ENCODE measurements around the gene FAM161B.

GRCh38 chr14:73895939-73896338 is 54.0 kb downstream of the FAM161B start:
- TF ChIP-seq, protein P1, sequence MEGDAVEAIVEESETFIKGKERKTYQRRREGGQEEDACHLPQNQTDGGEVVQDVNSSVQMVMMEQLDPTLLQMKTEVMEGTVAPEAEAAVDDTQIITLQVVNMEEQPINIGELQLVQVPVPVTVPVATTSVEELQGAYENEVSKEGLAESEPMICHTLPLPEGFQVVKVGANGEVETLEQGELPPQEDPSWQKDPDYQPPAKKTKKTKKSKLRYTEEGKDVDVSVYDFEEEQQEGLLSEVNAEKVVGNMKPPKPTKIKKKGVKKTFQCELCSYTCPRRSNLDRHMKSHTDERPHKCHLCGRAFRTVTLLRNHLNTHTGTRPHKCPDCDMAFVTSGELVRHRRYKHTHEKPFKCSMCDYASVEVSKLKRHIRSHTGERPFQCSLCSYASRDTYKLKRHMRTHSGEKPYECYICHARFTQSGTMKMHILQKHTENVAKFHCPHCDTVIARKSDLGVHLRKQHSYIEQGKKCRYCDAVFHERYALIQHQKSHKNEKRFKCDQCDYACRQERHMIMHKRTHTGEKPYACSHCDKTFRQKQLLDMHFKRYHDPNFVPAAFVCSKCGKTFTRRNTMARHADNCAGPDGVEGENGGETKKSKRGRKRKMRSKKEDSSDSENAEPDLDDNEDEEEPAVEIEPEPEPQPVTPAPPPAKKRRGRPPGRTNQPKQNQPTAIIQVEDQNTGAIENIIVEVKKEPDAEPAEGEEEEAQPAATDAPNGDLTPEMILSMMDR (IDR thresholded peaks at IDR 0.05): no peak
- TF ChIP-seq POLR2A (IDR thresholded peaks at IDR 0.05): no peak

Measured in esophagus squamous epithelium (tissue), 4 donors.